Bone marrow (tissue), 2 donors: ENCODE data around the gene SYCP1.
"Not testable (repeated sequence)": the region's sequence is repeated elsewhere in the genome, so short reads cannot be mapped to it uniquely, and the experiment has no call there.

Experiments
- DNase-seq, 2 donors: peaks; one replicate each; lab custom pipeline; 2025; lab: John Stamatoyannopoulos, UW

Gene SYCP1

GRCh38 chr1:114979278-114979891 lies 124.7 kb downstream of the SYCP1 start:
- no peak for DNase-seq

- no peak for DNase-seq
Measured at GRCh38 chr1:114982251-114982650, 127.6 kb downstream of the SYCP1 start.

GRCh38 chr1:114986286-114986685 lies 131.6 kb downstream of the SYCP1 start:
- no peak for DNase-seq

- DNase-seq, result no peak
Measured at GRCh38 chr1:114988095-114988494, 133.4 kb downstream of the SYCP1 start.

GRCh38 chr1:114997510-114998289 lies 143.0 kb downstream of the SYCP1 start:
- DNase-seq, result no peak

GRCh38 chr1:115006191-115006590 lies 151.5 kb downstream of the SYCP1 start:
- no peak for DNase-seq

GRCh38 chr1:115012006-115012405 lies 157.3 kb downstream of the SYCP1 start:
- no peak for DNase-seq

- DNase-seq, result no peak
Measured at GRCh38 chr1:115012434-115012833, 157.8 kb downstream of the SYCP1 start.

- no peak for DNase-seq
Measured at GRCh38 chr1:115013792-115014191, 159.1 kb downstream of the SYCP1 start.

GRCh38 chr1:115019549-115019948 lies 164.9 kb downstream of the SYCP1 start:
- DNase-seq, result not testable (repeated sequence)

GRCh38 chr1:115021145-115021544 lies 166.5 kb downstream of the SYCP1 start:
- no peak for DNase-seq

- no peak for DNase-seq
Measured at GRCh38 chr1:115023593-115023992, 168.9 kb downstream of the SYCP1 start.

GRCh38 chr1:115029526-115029925 lies 174.9 kb downstream of the SYCP1 start, which contains the start of gene TSHB:
TSS of gene TSHB (plus strand) at chr1:115029826. CDS start at chr1:115033363, 3,537 bp downstream.
- DNase-seq, result no peak

GRCh38 chr1:115031595-115031994 lies 176.9 kb downstream of the SYCP1 start:
- DNase-seq, result no peak

- no peak for DNase-seq
Measured at GRCh38 chr1:115035652-115036051, 181.0 kb downstream of the SYCP1 start.

- DNase-seq, result no peak
Measured at GRCh38 chr1:115036814-115037507, 182.3 kb downstream of the SYCP1 start.

GRCh38 chr1:115040501-115040900 lies 185.8 kb downstream of the SYCP1 start:
- DNase-seq, result no peak

GRCh38 chr1:115041654-115042053 lies 187.0 kb downstream of the SYCP1 start:
- no peak for DNase-seq
